GM21423 (cell line): Measurements from ENCODE around the gene SYT17.

Source experiments
- ATAC-seq: cut with Tn5 transposase; IDR thresholded peaks from one replicate; pipeline ENCODE4 v1.9.1; 2021; ENCODE audit warnings: mild to moderate bottlenecking, moderate library complexity; ENCODE audit not compliant: unreplicated experiment

SYT17 gene

GRCh38 chr16:19213885-19214284 lies 45.8 kb downstream of the SYT17 start:
- no peak for ATAC-seq

- ATAC-seq, result no peak
Observed at GRCh38 chr16:19215705-19216104, 47.7 kb downstream of the SYT17 start.

GRCh38 chr16:19218581-19218980 lies 50.5 kb downstream of the SYT17 start:
- ATAC-seq, result no peak

GRCh38 chr16:19219836-19220235 lies 51.8 kb downstream of the SYT17 start:
- ATAC-seq, result no peak

GRCh38 chr16:19223235-19224170 lies 55.5 kb downstream of the SYT17 start:
- no peak for ATAC-seq

- ATAC-seq, result no peak
Observed at GRCh38 chr16:19225651-19226050, 57.6 kb downstream of the SYT17 start.

GRCh38 chr16:19227643-19228042 lies 59.6 kb downstream of the SYT17 start:
- no peak for ATAC-seq

- ATAC-seq, result no peak
Observed at GRCh38 chr16:19228052-19228451, 60.0 kb downstream of the SYT17 start.

GRCh38 chr16:19228575-19228974 lies 60.5 kb downstream of the SYT17 start:
- ATAC-seq, result no peak

- no peak for ATAC-seq
Observed at GRCh38 chr16:19230575-19230974, 62.5 kb downstream of the SYT17 start.

GRCh38 chr16:19231881-19232280 lies 63.8 kb downstream of the SYT17 start:
- no peak for ATAC-seq

GRCh38 chr16:19232988-19233387 lies 64.9 kb downstream of the SYT17 start:
- ATAC-seq, result no peak

- no peak for ATAC-seq
Observed at GRCh38 chr16:19235478-19235877, 67.4 kb downstream of the SYT17 start.

GRCh38 chr16:19235886-19236285 lies 67.8 kb downstream of the SYT17 start:
- no peak for ATAC-seq

GRCh38 chr16:19236561-19237209 lies 68.6 kb downstream of the SYT17 start:
- ATAC-seq, result no peak

- ATAC-seq, result no peak
Observed at GRCh38 chr16:19238406-19238805, 70.4 kb downstream of the SYT17 start.

GRCh38 chr16:19239511-19240155 lies 71.6 kb downstream of the SYT17 start:
- no peak for ATAC-seq

- ATAC-seq, result no peak
Observed at GRCh38 chr16:19240494-19240893, 72.5 kb downstream of the SYT17 start.

GRCh38 chr16:19241512-19241911 lies 73.5 kb downstream of the SYT17 start:
- ATAC-seq, result no peak

- ATAC-seq, result no peak
Observed at GRCh38 chr16:19242186-19242585, 74.1 kb downstream of the SYT17 start.

- no peak for ATAC-seq
Observed at GRCh38 chr16:19242987-19243575, 75.0 kb downstream of the SYT17 start.
